ENCODE results near the gene GSS. TPM values are rescaled to one million over a fixed set of nuclear protein-coding genes. Genes with fewer than 3 reads are reported as not detected.

GSS gene
- total and polyA plus RNA-seq, 9 donors, result 14.5 to 42.0 (median 22.2) TPM

- Histone ChIP-seq H3K27me3 (no peaks in the 10 kb centered on the region), H3K4me3 (no peak overlapping the region), H3K27ac (no peak overlapping the region), H3K4me1 (ENCODE audit: insufficient read depth) (peaks cover 13% of the 10 kb centered on the region), H3K9me3 (no peaks in the 10 kb centered on the region), H3K36me3 (no peaks in the 10 kb centered on the region)
- WGBS, 3 donors, result 77 to 83% (median 78%) methylated on average over 15 to 18 of the region's 18 CpGs
- no peak for DNase-seq
- intact Hi-C loops (cut with DNase I), result no loop called here
- TF ChIP-seq CTCF (IDR thresholded peaks at IDR 0.05) (no peak), EP300 (IDR thresholded peaks at IDR 0.05) (no peak), POLR2A (IDR thresholded peaks at IDR 0.05) (no peak)
Measured at GRCh38 chr20:34990661-34991214, 35.1 kb upstream of the GSS start.

GRCh38 chr20:34990231-34990630 lies 34.6 kb upstream of the GSS start:
- no peak for TF ChIP-seq POLR2A (IDR thresholded peaks at IDR 0.05)
- TF ChIP-seq CTCF (IDR thresholded peaks at IDR 0.05), result no peak
- TF ChIP-seq EP300 (IDR thresholded peaks at IDR 0.05), result no peak
- H3K9me3 ChIP-seq, result no peaks in the 10 kb centered on the region
- no peaks in the 10 kb centered on the region for H3K36me3 ChIP-seq
- intact Hi-C loops (cut with DNase I), result no loop called here
- no peak overlapping the region for H3K4me3 ChIP-seq
- peaks cover 13% of the 10 kb centered on the region for H3K4me1 ChIP-seq (ENCODE audit: insufficient read depth)
- H3K27me3 ChIP-seq, result no peaks in the 10 kb centered on the region
- H3K27ac ChIP-seq, result no peak overlapping the region
- WGBS, 3 donors, result 56 to 63% (median 60%) methylated on average over 11 of the region's 11 CpGs
- DNase-seq, result no peak

GRCh38 chr20:34989670-34990069 lies 34.1 kb upstream of the GSS start:
- H3K4me1 ChIP-seq (ENCODE audit: insufficient read depth), result peaks cover 13% of the 10 kb centered on the region
- no peaks in the 10 kb centered on the region for H3K9me3 ChIP-seq
- no peak overlapping the region for H3K4me3 ChIP-seq
- 87 to 88% (median 88%) methylated on average over 11 to 14 of the region's 14 CpGs for WGBS, 3 donors
- DNase-seq, result no peak
- H3K27me3 ChIP-seq, result no peaks in the 10 kb centered on the region
- no peaks in the 10 kb centered on the region for H3K36me3 ChIP-seq
- H3K27ac ChIP-seq, result no peak overlapping the region
- intact Hi-C loops (cut with DNase I), result no loop called here
- no peak for TF ChIP-seq CTCF (IDR thresholded peaks at IDR 0.05)
- no peak for TF ChIP-seq POLR2A (IDR thresholded peaks at IDR 0.05)
- no peak for TF ChIP-seq EP300 (IDR thresholded peaks at IDR 0.05)

GRCh38 chr20:34989118-34989517 lies 33.5 kb upstream of the GSS start:
- WGBS, 3 donors, result 90 to 95% (median 91%) methylated on average over 4 of the region's 4 CpGs
- DNase-seq, result no peak
- Histone ChIP-seq H3K27ac (no peak overlapping the region), H3K4me1 (ENCODE audit: insufficient read depth) (peaks cover 13% of the 10 kb centered on the region), H3K27me3 (no peaks in the 10 kb centered on the region), H3K36me3 (no peaks in the 10 kb centered on the region), H3K4me3 (no peak overlapping the region), H3K9me3 (no peaks in the 10 kb centered on the region)
- intact Hi-C loops (cut with DNase I), result no loop called here
- TF ChIP-seq CTCF (IDR thresholded peaks at IDR 0.05) (no peak), EP300 (IDR thresholded peaks at IDR 0.05) (no peak), POLR2A (IDR thresholded peaks at IDR 0.05) (no peak)
